Measurements from ENCODE around the gene SLC30A7.
"Not testable (repeated sequence)": the region's sequence is repeated elsewhere in the genome, so short reads cannot be mapped to it uniquely, and the experiment has no call there.

Gene SLC30A7, protein sequence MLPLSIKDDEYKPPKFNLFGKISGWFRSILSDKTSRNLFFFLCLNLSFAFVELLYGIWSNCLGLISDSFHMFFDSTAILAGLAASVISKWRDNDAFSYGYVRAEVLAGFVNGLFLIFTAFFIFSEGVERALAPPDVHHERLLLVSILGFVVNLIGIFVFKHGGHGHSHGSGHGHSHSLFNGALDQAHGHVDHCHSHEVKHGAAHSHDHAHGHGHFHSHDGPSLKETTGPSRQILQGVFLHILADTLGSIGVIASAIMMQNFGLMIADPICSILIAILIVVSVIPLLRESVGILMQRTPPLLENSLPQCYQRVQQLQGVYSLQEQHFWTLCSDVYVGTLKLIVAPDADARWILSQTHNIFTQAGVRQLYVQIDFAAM

DNA sequence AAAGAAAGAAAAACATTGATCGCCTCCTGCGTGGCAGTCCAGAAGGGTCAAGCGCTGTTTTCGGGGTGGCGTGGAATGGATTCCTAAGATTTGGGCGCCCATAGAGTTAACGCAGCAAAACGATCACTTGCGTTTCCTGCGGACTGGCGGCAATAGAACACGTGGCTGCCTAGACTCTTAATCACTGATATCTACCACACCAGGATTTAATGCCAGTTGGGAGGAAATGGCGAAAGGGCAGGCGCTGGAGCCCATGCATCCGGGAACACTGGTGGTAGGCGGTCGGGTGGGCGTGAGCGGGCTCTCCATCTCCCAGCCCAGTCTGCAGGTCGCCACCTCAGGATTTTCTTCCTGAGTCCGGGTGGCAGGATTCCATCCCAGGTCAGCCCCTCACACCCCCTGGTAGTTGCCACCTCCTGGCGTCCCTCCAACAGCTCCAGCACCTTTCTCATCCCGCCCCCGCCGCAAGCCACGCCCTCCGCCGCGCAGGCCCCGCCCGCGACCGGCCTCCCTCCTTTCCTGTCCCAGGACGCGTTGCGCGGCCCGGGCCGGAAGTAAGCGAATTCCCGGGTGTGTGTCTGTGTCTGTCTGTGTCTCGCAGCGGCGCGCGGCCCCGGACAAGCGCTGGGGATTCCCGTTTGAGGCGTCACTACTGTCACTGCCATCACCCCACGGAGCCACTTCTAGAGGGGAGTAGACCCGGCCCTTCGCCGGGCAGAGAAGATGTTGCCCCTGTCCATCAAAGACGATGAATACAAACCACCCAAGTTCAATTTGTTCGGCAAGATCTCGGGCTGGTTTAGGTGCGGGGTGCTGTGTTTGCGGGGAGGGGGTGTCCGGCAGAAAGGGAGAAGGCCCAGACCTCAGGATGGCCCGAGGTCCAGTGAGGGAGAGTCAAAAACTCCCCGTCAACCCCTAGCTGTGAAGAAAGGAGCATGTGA is at the start of gene SLC30A7:
SLC30A7 (plus strand) TSS at position 551 of the 941 bp plus-strand sequence; CDS start at position 724, 173 bp downstream.
- H3K79me2 ChIP-seq (ENCODE audit: insufficient read depth, low read depth), result peaks cover 19% of the 10 kb centered on the region; the same call in 1 of the 2 replicates
- no peaks in the 10 kb centered on the region for H3K27me3 ChIP-seq (ENCODE audit: insufficient read depth, low read depth)
- TF ChIP-seq, protein P1, sequence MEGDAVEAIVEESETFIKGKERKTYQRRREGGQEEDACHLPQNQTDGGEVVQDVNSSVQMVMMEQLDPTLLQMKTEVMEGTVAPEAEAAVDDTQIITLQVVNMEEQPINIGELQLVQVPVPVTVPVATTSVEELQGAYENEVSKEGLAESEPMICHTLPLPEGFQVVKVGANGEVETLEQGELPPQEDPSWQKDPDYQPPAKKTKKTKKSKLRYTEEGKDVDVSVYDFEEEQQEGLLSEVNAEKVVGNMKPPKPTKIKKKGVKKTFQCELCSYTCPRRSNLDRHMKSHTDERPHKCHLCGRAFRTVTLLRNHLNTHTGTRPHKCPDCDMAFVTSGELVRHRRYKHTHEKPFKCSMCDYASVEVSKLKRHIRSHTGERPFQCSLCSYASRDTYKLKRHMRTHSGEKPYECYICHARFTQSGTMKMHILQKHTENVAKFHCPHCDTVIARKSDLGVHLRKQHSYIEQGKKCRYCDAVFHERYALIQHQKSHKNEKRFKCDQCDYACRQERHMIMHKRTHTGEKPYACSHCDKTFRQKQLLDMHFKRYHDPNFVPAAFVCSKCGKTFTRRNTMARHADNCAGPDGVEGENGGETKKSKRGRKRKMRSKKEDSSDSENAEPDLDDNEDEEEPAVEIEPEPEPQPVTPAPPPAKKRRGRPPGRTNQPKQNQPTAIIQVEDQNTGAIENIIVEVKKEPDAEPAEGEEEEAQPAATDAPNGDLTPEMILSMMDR (conservative IDR thresholded peaks at IDR 0.05; ENCODE audit: low read depth, low read length), result no peak
- no peaks in the 10 kb centered on the region for H3K36me3 ChIP-seq (ENCODE audit: insufficient read depth)
- H3K4me2 ChIP-seq, result peak within 1 kb of the TSS; percentile 59
- peak within 1 kb of the TSS; percentile 44 for H3K4me3 ChIP-seq (IDR thresholded peaks at IDR 0.05; ENCODE audit: insufficient read depth, low read depth, low read length)
- H2AFZ ChIP-seq (ENCODE audit: low read depth), result peak within 1 kb of the TSS; percentile 98
- H4K20me1 ChIP-seq (ENCODE audit: insufficient read depth), result no peaks in the 10 kb centered on the region
- peaks cover 31% of the 10 kb centered on the region for H3K4me1 ChIP-seq (ENCODE audit: low read depth, poor library complexity, severe bottlenecking)
- H3K27ac ChIP-seq, result peak within 1 kb of the TSS; percentile 85
- peak within 1 kb of the TSS; percentile 84 for H3K9ac ChIP-seq

DNA sequence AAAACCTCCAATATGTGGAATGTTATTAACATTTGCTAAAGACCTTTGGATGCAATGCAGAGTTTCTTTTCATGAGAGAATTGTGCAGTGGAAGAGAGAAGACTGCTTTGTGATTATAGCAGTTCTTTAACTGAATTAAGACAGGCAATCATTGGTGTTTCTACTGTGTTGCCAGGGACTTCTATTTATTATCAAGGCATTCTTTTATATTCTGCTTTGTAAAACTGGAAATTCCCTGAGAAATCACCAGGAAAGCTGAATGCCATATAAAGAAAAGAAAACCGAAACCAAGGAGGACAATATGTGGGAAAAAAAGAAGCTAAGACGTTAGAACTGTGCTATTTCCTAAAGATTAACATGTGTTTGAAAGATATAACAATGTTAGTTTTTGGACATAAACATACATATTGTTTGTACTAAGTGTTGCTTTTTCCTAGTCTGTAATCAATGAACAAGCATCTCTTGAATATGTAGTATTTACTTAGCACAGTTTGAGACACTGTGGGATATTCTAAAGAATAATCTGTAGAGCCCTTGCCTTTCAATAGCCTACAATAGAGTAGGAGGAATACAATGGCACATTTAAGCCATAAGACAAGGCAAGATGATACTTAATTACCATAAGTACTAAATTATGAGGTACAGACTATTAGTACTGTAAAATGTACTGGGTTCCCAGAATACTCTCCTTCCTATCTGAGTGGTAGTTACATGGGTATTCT is 48.4 kb upstream of the SLC30A7 start:
- TF ChIP-seq, protein P1 (conservative IDR thresholded peaks at IDR 0.05; ENCODE audit: low read depth, low read length), result no peak
- H4K20me1 ChIP-seq (ENCODE audit: insufficient read depth), result no peaks in the 10 kb centered on the region
- H2AFZ ChIP-seq (ENCODE audit: low read depth), result no peak overlapping the region
- no peaks in the 10 kb centered on the region for H3K4me1 ChIP-seq (ENCODE audit: low read depth, poor library complexity, severe bottlenecking)
- no peak overlapping the region for H3K9ac ChIP-seq
- no peaks in the 10 kb centered on the region for H3K27me3 ChIP-seq (ENCODE audit: insufficient read depth, low read depth)
- H3K4me3 ChIP-seq (IDR thresholded peaks at IDR 0.05; ENCODE audit: insufficient read depth, low read depth, low read length), result no peak overlapping the region
- no peak overlapping the region for H3K4me2 ChIP-seq
- no peaks in the 10 kb centered on the region for H3K36me3 ChIP-seq (ENCODE audit: insufficient read depth)
- no peak overlapping the region for H3K27ac ChIP-seq
- no peaks in the 10 kb centered on the region for H3K79me2 ChIP-seq (ENCODE audit: insufficient read depth, low read depth)

DNA sequence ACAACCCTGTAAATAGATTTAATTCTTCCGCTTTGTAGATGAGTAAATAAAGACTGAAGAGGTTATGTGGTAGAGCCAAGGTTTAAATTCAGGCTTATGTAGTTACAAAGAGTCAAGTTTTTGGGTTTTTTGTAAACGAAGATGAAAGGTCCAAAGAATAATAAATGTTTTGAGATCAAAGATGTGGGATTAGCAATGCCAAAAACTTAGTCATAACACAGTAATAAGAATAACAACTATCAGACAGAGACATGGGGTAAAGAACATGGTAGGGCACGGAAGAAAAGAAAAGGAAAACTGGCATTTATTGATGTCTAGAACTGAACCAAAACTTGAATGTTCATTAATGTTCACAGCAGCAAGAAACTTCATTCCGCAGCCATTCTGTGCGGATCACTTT is 44.2 kb upstream of the SLC30A7 start:
- no peaks in the 10 kb centered on the region for H3K27me3 ChIP-seq (ENCODE audit: insufficient read depth, low read depth)
- no peaks in the 10 kb centered on the region for H3K36me3 ChIP-seq (ENCODE audit: insufficient read depth)
- no peaks in the 10 kb centered on the region for H3K79me2 ChIP-seq (ENCODE audit: insufficient read depth, low read depth)
- no peaks in the 10 kb centered on the region for H4K20me1 ChIP-seq (ENCODE audit: insufficient read depth)
- H2AFZ ChIP-seq (ENCODE audit: low read depth), result no peak overlapping the region
- TF ChIP-seq, protein P1 (conservative IDR thresholded peaks at IDR 0.05; ENCODE audit: low read depth, low read length), result no peak
- H3K4me3 ChIP-seq (IDR thresholded peaks at IDR 0.05; ENCODE audit: insufficient read depth, low read depth, low read length), result no peak overlapping the region
- no peak overlapping the region for H3K4me2 ChIP-seq
- no peaks in the 10 kb centered on the region for H3K4me1 ChIP-seq (ENCODE audit: low read depth, poor library complexity, severe bottlenecking)
- no peak overlapping the region for H3K27ac ChIP-seq
- no peak overlapping the region for H3K9ac ChIP-seq

DNA sequence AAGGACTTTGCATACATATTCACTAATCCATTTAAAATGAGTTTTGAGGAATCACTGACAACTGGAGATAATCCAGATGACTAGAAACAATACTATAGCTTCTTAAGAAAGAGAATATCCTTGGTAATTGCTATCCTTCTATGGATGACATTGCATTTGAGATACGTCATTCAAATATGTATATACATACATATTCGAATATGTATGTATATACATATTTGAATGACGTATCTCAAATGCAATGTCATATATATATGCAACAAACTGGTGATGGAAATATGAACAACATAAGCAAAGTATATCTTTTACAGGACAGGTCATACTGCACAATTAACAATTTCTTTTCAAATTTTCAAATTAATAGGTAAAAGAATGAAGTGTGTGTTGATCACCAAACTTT is 42.9 kb upstream of the SLC30A7 start:
- H3K4me3 ChIP-seq (IDR thresholded peaks at IDR 0.05; ENCODE audit: insufficient read depth, low read depth, low read length), result no peak overlapping the region
- no peak overlapping the region for H2AFZ ChIP-seq (ENCODE audit: low read depth)
- H3K4me1 ChIP-seq (ENCODE audit: low read depth, poor library complexity, severe bottlenecking), result no peaks in the 10 kb centered on the region
- no peaks in the 10 kb centered on the region for H3K79me2 ChIP-seq (ENCODE audit: insufficient read depth, low read depth)
- H3K36me3 ChIP-seq (ENCODE audit: insufficient read depth), result no peaks in the 10 kb centered on the region
- H3K27me3 ChIP-seq (ENCODE audit: insufficient read depth, low read depth), result no peaks in the 10 kb centered on the region
- no peak overlapping the region for H3K4me2 ChIP-seq
- no peak overlapping the region for H3K27ac ChIP-seq
- TF ChIP-seq, protein P1 (conservative IDR thresholded peaks at IDR 0.05; ENCODE audit: low read depth, low read length), result no peak
- H4K20me1 ChIP-seq (ENCODE audit: insufficient read depth), result no peaks in the 10 kb centered on the region
- no peak overlapping the region for H3K9ac ChIP-seq

DNA sequence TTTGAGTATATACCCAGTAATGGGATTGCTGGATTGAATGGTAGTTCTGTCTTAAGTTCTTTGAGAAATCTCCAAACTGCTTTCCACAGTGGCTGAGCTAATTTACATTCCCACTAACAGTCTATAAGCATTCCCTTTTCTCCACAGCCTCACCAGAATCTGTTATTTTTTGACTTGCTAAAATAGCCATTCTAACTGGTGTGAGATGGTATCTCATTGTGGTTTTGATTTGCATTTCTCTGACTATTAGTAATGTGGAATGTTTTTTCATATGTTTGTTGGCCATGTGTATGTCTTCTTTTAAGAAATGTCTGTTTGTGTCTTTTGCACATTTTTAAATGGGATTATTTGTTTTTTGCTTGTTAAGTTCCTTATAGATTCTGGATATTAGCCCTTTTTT is 40.8 kb upstream of the SLC30A7 start:
- not testable (repeated sequence) for H3K9ac ChIP-seq; H3K36me3 ChIP-seq (ENCODE audit: insufficient read depth); H3K27ac ChIP-seq; H3K4me2 ChIP-seq; H3K4me1 ChIP-seq (ENCODE audit: low read depth, poor library complexity, severe bottlenecking); H3K79me2 ChIP-seq (ENCODE audit: insufficient read depth, low read depth); H2AFZ ChIP-seq (ENCODE audit: low read depth); H4K20me1 ChIP-seq (ENCODE audit: insufficient read depth); H3K27me3 ChIP-seq (ENCODE audit: insufficient read depth, low read depth); H3K4me3 ChIP-seq (IDR thresholded peaks at IDR 0.05; ENCODE audit: insufficient read depth, low read depth, low read length)

All from KMS-11 (cell line).